ENCODE data around the gene TPO.

GRCh38 chr2:1543776-1544477, 130.7 kb downstream of the TPO start:
- no peak for TF ChIP-seq POLR2A (IDR thresholded peaks at IDR 0.05)
- TF ChIP-seq CTCF (IDR thresholded peaks at IDR 0.05), result no peak

Measured in thyroid gland (tissue), 4 donors.